ENCODE measurements around the gene RPUSD1.
A peak's percentile ranks its signal among the peaks of the same experiment; 100 is the strongest.
"Not testable (repeated sequence)": the region's sequence is repeated elsewhere in the genome, so short reads cannot be mapped to it uniquely, and the experiment has no call there.

Gene RPUSD1

DNA sequence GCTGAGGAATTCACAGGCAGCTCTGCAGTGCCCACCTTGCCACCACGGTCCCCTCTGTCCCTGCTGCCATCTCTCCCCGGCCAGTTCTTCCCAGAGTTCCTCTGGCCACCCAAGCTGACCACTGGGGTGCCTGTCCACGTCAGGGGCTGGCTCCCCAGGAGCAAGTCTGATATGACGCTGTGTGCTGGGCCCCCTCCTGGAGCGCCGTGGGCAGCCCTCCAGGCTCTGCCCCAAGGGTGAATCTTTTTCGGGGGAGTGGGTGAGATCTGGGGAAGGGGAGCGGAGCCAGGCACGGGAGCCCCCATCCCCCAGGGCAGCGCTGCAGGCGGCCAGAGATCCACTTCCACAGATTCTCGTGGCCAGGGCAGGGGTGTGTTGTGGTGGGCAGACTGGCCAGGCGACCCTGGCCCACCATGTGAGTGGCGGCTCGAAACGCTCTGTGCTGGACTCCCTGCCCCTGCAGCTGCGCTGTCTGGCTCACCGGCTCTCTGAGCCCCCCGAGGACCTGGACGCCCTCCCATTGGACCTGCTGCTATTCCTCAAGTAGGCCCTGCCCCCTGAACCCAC is 23.9 kb downstream of the RPUSD1 start:
- DNase-seq: no peak

DNA sequence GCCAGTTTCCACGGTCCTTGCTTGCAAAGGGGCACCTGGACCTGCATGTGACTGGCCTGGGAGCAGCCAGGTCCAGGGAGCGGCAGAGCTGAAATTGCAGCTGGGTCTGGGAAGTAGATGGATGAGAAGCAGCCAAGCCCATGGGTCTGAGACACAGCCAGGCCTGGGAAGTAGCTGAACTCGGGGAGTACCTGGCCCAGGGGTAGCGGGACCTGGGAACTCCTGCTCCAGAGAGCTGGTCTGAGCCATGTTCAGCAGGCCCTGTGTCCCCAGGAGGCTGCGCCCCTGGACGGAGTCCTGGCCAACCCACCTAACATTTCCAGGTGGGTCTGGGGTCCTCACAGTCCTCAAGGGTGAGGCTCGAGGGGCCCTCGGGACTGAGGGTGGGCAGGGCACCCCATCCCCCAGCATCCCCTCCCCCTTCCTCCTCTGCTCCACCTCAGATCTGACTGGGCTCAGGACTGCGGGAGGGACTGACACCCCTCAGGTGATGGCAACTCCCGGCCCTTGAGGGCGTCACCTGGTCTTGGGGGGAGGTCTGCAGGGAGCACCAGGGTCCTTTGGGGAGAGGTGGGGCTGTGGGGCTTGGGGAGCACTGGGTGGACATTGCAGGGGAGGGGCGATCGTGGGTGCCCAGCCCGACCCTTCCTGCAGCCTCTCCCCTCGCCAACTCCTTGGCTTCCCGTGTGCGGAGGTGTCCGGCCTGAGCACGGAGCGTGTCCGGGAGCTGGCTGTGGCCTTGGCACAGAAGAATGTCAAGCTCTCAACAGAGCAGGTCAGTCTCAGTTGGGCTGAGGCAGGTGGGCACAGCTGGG is 24.6 kb downstream of the RPUSD1 start:
- no peak for DNase-seq

DNA sequence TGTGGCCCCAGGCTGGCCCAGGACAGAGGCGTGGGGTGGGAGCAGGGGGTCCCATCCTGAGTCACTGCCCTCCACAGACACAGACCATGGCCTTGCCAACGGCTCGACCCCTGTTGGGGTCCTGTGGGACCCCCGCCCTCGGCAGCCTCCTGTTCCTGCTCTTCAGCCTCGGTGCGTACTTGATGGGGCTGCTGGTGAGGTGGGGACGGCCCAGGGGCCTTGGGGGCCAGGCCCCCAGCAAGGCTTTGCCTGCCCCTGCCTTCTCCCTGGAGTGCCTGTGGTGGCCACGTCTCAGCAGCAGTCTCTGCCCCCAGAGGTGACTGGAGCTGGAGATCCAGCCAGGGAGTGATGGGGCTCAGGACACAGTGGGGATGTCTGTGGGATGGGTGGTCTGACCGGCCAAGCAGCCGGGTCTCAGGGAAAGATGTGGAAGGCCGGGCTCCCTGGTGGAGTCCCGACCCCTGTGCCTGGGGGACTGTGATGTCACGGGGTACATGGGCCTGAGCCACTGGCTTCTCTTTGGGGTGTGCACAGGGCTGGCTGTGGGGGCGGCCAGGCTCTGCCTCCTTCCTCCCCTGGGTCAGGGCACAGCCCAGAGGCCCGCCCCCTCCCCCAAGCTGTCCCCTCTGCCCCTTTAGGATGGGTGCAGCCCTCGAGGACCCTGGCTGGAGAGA is 25.4 kb downstream of the RPUSD1 start:
- DNase-seq: no peak

DNA sequence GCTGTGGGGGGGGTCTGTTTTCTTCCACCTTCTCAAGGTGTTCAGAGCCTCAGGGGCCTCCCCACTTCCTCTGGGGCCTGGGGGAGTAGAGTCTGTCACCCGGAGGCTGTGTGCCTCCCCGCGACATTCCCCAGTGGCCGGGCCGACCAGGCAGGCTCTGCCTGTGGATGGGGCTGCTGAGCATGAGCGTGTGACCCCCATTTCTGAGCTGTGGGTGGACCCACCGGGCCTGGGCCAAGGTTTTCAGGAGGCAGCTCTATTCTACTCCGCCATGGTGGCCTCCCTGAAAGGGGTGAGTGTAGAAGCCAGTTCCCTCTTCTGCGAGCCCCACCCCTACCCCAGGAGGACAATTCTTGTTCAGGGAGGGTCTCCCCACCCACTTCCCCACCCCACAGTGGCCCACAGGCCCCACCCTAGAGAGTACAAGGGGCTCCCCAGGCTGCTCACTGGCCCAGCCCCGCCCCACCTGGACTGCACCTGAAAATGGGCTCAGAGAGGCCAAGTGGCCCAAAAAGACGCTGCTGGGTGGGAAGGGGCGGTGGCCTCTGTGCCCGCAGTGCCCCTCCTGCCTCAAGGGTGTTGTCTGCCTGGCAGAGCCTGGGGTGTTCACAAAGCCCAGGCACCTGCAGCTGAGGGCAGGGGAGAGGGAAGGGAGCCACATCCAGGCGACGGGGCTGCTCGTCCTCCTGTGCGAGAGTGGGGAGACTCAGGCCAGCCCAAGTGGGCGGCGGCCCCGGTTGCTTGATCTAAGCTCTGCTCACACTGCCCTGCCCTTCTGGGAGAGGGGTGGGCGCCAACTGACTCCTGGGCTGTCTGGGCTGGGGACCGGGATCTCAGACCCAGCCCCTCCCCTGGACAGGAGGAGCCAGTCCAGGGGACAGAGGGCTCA is 26.3 kb downstream of the RPUSD1 start:
- DNase-seq: no peak

DNA sequence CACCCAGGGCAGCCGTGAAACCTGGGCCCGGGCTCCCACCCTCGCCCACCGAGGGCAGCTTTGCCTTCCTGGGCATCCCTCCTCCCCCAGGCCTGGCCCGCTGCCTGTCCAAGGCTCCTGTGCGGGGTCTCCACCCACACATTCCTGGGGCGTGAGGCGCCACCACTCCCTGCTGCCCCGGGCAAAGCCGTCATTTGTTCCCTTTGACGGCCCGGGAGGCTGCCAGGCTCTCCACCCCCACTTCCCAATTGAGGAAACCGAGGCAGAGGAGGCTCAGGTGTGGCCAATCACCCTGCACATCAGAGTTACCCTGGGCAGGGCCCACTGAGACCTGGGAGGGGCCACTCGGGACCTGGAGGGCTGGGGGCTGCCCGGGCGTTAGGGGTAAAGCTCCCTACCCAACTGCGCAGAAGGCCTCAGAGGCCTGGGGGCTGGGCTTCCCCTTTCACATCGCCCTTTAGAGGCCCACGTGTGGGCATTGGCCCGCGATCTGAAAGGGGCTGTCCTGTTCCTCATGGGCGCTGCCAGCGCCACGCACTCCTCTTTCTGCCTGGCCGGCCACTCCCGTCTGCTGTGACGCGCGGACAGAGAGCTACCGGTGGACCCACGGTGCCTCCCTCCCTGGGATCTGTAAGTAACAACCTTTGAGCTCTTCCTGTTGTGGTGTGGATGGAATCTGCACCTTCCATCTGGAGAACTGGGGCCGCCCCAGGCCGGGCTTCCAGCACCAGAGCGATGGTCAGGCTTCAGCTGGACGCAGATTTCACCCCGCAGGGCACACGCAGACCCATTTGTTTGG is 27.4 kb downstream of the RPUSD1 start, which contains the start of gene MSLN:
TSS of gene MSLN (plus strand) at position 190 of the 799 bp plus-strand sequence. CDS start 1,947 bp downstream, outside the sequence.
- no peak for DNase-seq

DNA sequence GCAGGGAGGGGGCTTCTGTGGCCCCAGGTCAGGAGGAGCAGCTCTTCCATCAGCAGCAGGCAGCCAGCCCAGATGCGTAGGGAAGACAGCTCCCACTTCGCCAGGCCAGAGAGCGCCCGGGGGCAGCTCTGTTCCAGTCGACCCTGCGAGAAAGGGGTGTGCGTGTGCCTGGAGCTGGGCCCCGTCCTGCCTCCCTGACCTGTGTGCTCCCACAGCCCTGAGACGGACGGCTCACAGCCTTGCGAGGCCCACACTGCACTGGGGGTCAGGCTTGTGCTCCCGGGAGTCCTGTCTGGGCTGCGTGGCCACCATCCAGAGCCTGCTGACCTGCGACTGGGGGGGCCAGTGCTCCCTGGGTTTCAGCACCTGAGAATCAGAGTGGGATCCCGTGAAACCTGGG is 28.1 kb downstream of the RPUSD1 start:
- DNase-seq: no peak

DNA sequence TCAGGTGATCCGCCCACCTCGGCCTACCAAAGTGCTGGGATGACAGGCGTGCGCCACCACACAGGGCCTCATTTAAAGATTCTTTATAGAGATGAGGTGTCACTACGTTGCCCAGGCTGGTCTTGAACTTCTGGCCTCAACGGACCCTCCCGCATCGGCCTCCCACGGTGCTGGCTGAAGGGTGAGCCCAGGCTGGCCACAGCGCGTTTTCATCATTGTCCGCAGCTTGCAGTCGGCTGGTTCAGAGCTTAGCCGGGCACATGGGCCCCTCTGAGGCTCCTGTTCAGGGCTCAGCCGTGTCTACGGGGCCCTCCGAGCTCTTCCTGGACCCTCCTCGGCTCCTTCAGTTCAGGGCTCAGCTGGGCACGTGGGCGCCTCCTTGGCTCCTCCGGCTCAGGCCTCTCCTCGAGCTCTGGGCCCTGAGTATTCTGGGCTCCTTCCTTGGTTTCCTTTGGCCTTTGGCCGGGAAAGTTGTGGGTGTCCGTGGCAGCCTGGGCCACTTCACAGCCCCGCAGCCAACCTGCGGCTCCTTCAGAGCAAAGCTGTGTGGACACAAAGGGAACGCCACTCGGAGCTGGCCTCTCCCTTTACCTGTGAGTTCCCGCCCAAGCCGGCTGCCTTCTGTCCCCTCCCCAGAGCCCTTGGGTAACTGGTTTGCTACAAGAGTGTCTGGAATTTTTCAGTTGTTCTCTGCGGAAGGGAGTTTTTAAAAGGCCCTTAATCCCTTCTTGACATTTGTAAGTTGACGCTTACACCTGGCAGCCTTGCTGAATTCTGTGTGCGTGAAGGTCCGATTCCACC is 28.9 kb downstream of the RPUSD1 start:
- DNase-seq: no peak

DNA sequence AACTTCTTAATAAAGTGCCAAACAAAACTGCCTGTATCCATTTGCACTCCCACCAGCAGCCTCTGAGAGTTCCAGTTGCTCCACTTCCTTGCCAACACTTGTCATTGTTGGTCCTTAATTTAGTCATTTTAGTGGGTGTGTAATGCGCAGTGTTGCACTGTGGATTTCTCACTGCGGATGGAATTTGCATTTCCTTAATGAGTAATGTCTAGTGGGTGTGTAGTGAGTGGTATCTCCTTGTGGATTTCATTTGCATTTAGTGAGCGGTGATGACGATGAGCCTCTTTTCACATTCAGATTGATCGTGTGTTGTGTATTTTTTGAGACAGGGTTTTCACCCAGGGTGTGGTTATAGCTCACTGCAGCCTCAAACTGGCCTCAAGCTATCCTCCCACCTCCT is 31.8 kb downstream of the RPUSD1 start:
- DNase-seq: no peak

DNA sequence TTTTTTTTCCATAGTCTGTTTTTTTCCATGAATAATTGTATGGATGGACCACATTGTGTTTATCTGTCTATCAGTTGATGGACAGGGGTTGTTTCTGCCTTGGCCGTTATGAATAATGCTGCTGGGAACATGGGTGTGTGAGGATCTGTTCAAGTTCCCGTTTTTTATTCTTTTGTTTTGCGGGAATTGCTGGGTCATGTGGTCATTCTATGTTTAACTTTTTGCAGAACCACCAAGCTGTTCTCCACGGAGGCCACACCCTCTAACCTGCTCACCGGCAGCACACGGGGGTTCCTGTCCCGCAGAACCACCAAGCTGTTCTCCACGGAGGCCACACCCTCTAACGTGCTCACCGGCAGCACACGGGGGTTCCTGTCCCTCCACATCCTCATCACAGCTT is 33.5 kb downstream of the RPUSD1 start:
- peak in 1 of 2 donors; percentile 29 for DNase-seq

DNA sequence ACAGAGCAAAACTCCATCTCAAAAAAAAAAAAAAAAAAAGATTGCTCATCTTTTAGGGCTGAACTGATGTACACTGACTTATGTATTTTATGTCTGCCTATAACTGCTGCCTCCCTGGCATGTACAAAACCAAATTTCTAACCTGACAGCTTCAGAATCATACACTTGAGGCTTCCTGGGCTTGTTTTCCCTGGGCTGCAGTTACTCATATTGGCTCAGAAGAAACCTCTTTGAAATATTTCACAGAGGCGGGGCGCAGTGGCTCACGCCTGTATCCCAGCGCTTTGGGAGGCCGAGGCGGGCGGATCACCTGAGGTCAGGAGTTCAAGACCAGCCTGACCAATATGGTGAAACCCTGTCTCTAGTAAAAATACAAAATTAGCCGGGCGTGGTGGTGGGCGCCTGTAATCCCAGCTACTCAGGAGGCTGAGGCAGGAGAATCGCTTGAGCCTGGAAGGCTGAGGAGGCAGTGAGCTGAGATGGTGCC is 34.0 kb downstream of the RPUSD1 start:
- not testable (repeated sequence) for DNase-seq

DNA sequence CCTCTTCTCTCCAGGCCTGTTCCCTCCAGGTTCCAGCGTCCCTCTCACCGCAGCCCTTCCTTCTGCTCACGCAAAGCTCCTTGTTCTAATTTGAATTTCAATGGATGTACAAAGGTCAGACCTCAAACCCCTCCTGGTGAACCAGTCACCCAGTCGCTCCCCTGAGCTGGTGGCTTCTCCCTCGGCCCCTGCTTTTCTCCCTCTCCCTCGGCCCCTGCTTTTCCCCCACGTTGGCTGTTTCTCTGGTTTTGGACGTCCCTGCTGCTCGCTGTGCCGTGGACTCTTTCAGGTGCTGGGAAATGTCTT is 36.2 kb downstream of the RPUSD1 start:
- DNase-seq: no peak

DNA sequence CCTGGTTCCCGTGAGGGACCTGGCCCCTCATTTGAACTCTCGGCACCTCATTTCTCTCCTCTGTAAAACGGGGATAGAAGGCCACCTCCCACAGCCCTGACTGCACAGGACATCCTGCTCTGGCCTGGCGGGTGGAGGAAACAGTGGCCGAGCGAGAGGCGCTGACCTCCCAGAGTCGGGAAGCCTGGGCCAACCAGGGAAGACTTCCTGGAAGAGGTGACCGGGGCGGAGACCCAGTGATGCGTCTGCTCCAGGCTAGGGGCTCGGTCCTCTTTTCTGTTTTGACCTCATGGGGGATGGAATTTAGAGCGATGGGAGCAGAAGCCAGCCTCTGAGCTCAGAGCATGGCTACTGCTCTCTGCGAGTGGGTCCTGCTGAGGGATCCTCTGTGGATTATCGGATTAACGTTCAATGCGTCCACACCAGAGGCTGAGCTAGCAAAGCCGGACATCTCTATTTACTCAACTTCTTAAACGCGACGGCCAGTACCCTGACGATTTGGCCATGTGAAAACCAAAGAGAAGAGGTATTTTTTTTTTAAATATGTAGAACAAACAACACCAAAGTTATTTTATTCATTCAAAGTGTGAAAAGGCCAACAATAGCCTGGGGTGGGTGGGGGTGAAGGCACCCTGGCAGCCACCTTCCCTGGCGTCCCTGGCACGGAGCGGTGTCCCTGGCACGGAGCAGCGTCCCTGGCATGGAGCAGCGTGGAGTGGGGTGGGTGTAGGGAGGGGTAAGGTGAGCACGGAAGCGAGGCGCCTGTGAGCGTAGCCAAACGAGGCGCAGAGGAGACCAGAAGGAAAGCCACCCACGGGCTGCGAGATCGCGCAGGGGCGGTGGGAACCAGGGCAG is 36.8 kb downstream of the RPUSD1 start:
- DNase-seq: no peak

DNA sequence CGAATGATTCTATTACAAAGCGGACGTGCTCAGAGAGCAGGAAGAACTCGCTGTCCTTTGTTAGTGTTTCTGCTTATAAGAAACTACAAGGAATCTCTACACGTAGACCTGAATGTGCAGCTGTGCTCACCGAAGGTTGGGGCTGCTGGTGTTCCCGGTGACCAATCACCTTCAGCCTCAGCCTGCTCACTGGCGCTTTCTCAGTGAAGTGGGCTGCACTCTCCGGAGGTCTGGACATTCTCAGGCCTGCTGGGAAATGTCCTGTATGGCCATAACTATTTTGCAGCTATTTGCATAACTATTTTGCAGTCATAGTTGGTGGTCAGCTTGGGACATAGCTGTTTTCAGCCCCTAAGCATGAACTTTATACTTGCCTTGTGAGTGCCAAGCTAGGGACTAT is 37.7 kb downstream of the RPUSD1 start:
- no peak for DNase-seq

DNA sequence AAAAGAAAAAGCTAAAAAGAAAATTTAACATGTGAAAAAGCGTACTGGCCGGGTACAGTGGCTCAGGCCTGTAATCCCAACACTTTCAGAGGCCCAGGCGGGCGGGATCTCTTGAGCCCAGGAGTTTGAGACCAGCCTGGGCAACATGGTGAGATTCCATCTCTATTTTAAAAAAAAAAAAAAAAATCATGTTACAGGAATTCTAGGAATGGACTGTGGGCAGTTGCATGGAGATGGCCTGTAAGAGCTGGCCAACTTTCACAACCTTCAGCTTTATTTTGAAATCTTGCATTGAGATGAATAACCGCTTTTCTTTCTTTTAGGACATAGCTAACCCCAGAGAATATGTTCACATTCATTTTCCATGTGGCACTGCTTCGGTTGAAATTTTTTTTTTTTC is 39.2 kb downstream of the RPUSD1 start:
- no peak for DNase-seq

DNA sequence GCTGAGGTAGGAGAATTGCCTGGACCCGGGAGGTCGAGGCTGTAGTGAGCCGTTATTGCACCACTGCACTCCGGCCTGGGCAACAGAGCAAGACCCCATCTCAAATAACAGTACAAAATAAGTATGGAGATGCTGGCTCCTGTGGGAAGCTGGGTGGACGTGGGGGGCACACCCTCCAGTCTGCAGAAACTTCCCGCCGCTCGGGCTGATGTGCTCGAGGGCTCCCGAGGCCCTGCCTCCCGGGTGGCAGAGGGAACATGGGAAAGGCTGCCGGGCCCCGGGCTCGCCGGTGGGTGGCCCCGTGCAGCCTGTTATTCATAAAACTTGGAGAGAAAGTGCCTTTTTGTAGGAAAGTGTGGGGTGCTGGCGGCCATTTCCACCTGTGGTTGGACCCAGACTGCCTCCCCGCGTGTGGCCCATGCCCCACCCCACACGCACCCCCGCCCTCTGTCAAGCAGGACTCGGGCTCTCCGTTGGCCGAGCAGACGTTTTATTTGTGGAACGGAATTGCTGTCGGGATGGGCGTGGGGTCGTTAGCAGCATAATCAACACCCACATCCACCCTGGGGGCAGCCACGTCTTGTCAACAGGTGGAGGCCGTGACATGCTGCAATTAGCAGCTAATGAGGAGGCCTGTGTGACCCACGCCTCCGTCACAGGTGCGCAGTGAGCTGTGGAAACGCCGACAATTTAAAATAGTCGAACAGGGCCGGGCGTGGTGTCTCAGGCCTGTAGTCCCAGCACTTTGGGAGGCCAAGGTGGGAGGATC is 40.0 kb downstream of the RPUSD1 start:
- DNase-seq: no peak

DNA sequence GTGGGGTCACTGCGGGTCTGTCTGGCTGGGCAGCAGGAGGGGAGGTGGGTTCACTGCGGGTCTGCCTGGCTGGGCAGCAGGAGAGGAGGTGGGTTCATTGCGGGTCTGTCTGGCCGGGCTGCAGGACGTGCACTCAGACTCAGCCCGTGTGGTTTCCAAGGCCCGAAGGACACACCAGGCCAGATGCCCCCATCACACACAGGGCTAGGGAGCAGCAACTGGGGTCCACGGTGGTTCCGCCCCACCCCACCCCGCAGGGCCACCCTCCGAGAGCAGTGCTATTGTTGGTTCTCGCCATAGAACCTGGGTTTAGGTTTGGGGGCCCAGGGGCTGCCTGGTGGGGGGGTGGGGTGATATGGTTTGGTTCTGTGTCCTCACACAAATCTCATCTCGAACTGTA is 41.5 kb downstream of the RPUSD1 start:
- DNase-seq: no peak

DNA sequence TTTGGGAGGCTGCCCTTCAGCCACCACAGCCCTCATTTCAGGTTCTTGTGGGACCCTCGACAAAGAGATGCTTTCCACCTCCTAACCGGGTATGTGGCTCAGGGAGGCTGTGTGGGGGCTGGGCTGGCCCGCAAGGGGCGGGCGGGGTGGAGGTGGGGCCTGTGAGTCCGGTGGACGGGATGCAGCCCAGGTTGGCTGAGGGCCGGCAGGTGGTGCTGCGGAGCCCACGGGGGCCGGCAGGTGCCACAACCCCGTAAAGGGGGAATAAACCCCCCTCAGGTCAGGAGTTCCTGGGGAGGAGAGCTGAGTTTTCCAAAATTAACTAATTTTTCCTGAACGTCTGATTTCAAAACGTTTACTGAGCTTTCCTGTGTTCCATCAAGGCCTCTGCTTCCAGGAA is 42.4 kb downstream of the RPUSD1 start:
- no peak for DNase-seq

DNA sequence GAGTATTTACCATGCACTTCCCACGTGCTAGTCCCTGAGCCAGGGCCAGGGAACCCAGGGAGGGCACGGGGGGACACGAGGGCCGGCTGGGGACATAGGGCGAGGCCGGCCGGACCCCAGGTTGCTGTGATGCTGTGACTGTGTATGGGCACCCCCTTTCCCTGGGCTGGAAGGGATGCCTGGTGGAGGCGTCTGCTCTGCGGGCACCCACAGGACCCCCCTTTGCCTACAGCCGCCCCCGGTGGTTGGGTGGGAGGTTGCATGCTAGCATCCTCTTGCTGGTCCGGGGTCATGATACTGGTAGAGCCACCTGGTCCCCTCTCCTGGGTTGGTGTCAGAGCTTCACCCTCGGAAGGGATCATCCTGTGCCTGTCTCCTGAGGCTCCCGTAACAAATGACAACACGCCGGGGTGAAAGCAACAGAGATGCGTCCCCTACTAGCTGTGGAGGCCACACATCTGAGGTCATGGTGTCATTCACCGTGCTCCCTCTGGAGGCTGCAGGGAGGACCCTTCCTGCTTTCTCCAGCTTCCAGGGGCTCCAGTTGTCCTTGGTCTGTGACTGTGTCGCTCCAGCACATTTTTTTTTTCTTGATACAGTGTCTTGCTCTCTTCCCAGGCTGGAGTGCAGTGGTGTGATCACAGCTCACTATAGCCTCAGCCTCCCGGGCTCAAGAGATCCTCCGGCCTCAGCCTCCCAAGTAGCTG is 44.2 kb downstream of the RPUSD1 start:
- no peak for DNase-seq

DNA sequence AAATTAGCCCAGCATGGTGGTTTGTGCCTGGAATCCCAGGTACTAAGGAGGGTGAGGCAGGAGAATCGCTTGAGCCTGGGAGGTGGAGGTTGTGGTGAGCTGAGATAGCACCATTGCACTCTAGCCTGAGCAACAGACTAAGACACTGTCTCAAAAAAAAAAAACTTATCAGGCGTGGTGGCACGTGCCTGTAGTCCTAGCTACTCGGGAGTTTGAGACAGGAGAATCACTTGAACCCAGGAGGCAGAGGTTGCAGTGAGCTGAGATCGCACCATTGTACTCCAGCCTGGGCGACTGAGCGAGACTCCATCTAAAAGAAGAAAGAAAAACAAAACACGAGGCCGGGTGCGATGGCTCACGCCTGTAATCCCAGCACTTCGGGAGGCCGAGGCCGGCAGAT is 45.3 kb downstream of the RPUSD1 start:
- DNase-seq: not testable (repeated sequence)

Measured in CD4-positive, alpha-beta T cell treated with Interleukin-4 for 1 hour (primary cell).